Liver (tissue), 9 donors: ENCODE measurements around the gene MRPL58. TPM values are rescaled to one million over a fixed set of nuclear protein-coding genes. Genes with fewer than 3 reads are reported as not detected.
A peak's percentile ranks its signal among the peaks of the same experiment; 100 is the strongest.

ENCODE experiments used
- DNase-seq: peaks from one replicate; pipeline ENCODE4 v3.0.0-alpha.2; 2017; ENCODE audit warnings: low spot score
- H3K27ac ChIP-seq, 2 donors: one replicate each; pipeline ENCODE4 v1.7.0; 2013; ENCODE audit warnings: inconsistent platforms in 2 of 2, low read length in 2 of 2, control low read depth in 1 of 2, low read depth in 1 of 2, mild to moderate bottlenecking in 1 of 2
- H3K27me3 ChIP-seq, 4 donors: one replicate each; pipeline versions ENCODE4 v1.6.1 to v1.7.0; 2013; ENCODE audit warnings: low read length in 3 of 4, inconsistent platforms in 1 of 4, mild to moderate bottlenecking in 1 of 4, moderate library complexity in 1 of 4; ENCODE audit not compliant: control insufficient read depth in 4 of 4, insufficient read depth in 4 of 4
- H3K36me3 ChIP-seq, 4 donors: one replicate each; pipeline versions ENCODE4 v1.6.1 to v1.7.0; 2013; ENCODE audit warnings: low read length in 3 of 4, mild to moderate bottlenecking in 3 of 4, low read depth in 1 of 4, moderate library complexity in 1 of 4; ENCODE audit not compliant: control insufficient read depth in 4 of 4, insufficient read depth in 3 of 4
- H3K4me1 ChIP-seq, 4 donors: one replicate each; pipeline versions ENCODE4 v1.6.1 to v1.7.0; 2013; ENCODE audit warnings: low read length in 3 of 4, mild to moderate bottlenecking in 3 of 4, moderate library complexity in 1 of 4; ENCODE audit not compliant: control insufficient read depth in 4 of 4, insufficient read depth in 4 of 4
- H3K4me3 ChIP-seq, 3 donors: one replicate each; pipeline versions ENCODE4 v1.6.1 to v1.7.0; 2013; ENCODE audit warnings: low read length in 3 of 3, control low read depth in 1 of 3, low read depth in 1 of 3, mild to moderate bottlenecking in 1 of 3
- H3K9ac ChIP-seq, 2 donors: one replicate each; pipeline ENCODE4 v1.7.0; 2013; ENCODE audit warnings: low read length in 2 of 2, mild to moderate bottlenecking in 2 of 2, moderate library complexity in 2 of 2, control low read depth in 1 of 2, low read depth in 1 of 2
- H3K9me3 ChIP-seq, 4 donors: one replicate each; pipeline versions ENCODE4 v1.6.1 to v1.7.0; 2013; ENCODE audit warnings: low read length in 3 of 4; ENCODE audit not compliant: control insufficient read depth in 4 of 4
- CTCF ChIP-seq: fragments of 150-350 bp; IDR thresholded peaks from 2 replicates; pipeline ENCODE4 v1.5.1; 2017; ENCODE audit warnings: improper control_type of control experiment, low read depth, low read length; ENCODE audit not compliant: missing input control
- EGR1 ChIP-seq, 2 donors: IDR thresholded peaks; 2 replicates each; pipeline ENCODE4 v1.6.1; 2016 to 2018; ENCODE audit warnings: antibody characterized with exemption in 2 of 2, low read depth in 2 of 2
- GABPA ChIP-seq, 2 donors: IDR thresholded peaks in 1 of 2; conservative IDR thresholded peaks in 1 of 2; 2 replicates each; pipeline ENCODE4 v1.6.1; 2016; ENCODE audit warnings: antibody characterized with exemption in 2 of 2, mild to moderate bottlenecking in 1 of 2, moderate library complexity in 1 of 2
- HNF4A ChIP-seq, 2 donors: conservative IDR thresholded peaks; 2 replicates each; pipeline ENCODE4 v1.6.1; 2016; ENCODE audit warnings: antibody characterized with exemption in 2 of 2, mild to moderate bottlenecking in 2 of 2
- MAX ChIP-seq: IDR thresholded peaks from 2 replicates; pipeline ENCODE4 v1.6.1; 2016; ENCODE audit warnings: antibody characterized with exemption
- RAD21 ChIP-seq, 2 donors: IDR thresholded peaks; 2 replicates each; pipeline ENCODE4 v1.6.1; 2016; ENCODE audit warnings: antibody characterized with exemption in 2 of 2, mild to moderate bottlenecking in 2 of 2
- RXRA ChIP-seq, 2 donors: IDR thresholded peaks; 2 replicates each; pipeline ENCODE4 v1.6.1; 2017 to 2018; ENCODE audit warnings: antibody characterized with exemption in 2 of 2, mild to moderate bottlenecking in 1 of 2
- SP1 ChIP-seq: IDR thresholded peaks from 2 replicates; pipeline ENCODE4 v1.6.1; 2018; ENCODE audit warnings: antibody characterized with exemption, mild to moderate bottlenecking
- TAF1 ChIP-seq: conservative IDR thresholded peaks from 2 replicates; pipeline ENCODE4 v1.6.1; 2016; ENCODE audit warnings: antibody characterized with exemption, mild to moderate bottlenecking
- ZBTB33 ChIP-seq: IDR thresholded peaks from 2 replicates; pipeline ENCODE4 v1.6.1; 2016; ENCODE audit warnings: antibody characterized with exemption
- whole genome bisulfite sequencing: extraction: QIAGEN DNeasy Blood & Tissue Kit; methylation state at CpG from one replicate; pipeline ENCODE4 v1.1.7; 2013; 5-methylcytosine and 5-hydroxymethylcytosine counted together
- polyA plus RNA-seq, 2 donors: library from polyadenylated mRNA; stranded (reverse) in 1 of 2; unstranded in 1 of 2; fragments of 200-250 nt in 1 of 2; fragments of >200 nt in 1 of 2; fragmentation: Nextera tagmentation in 1 of 2; extraction: Ambion mirVana in 1 of 2; gene quantifications; one replicate each; pipeline versions ENCODE4 v1.2.1 to v1.2.3, GENCODE V29; 2013 to 2015
- total RNA-seq, 2 donors: library from RNA; depleted of rRNA; stranded (reverse); fragments of >200 nt; gene quantifications; one replicate each; pipeline ENCODE4 v1.2.3, GENCODE V29; 2014
- donor health status: healthy.
- donor health status: healthy.
- donor health status: healthy.
- donor health status: healthy.
- donor health status: healthy.

MRPL58 gene
- total and polyA plus RNA-seq, 4 donors = 20.5 to 47.0 (median 33.4) TPM

- WGBS = 89% methylated on average over 8 of the region's 8 CpGs
- peaks cover 2 to 18% (median 12%) of the 10 kb centered on the region in 4 donors for H3K4me1 ChIP-seq
- H3K36me3 ChIP-seq = no peaks in the 10 kb centered on the region
- H3K4me3 ChIP-seq = no peak overlapping the region
- H3K9me3 ChIP-seq = no peaks in the 10 kb centered on the region
- no peaks in the 10 kb centered on the region for H3K27me3 ChIP-seq
- H3K27ac ChIP-seq = no peak overlapping the region
- DNase-seq = no peak
- TF ChIP-seq CTCF (no peak), RAD21 (IDR thresholded peaks at IDR 0.05) (no peak), HNF4A (conservative IDR thresholded peaks at IDR 0.05) (no peak), SP1 (no peak), EGR1 (IDR thresholded peaks at IDR 0.05; ENCODE audit: low read depth in 2 of 2) (no peak), RXRA (IDR thresholded peaks at IDR 0.05) (no peak), TAF1 (no peak), ZBTB33 (no peak)
- no peak overlapping the region for H3K9ac ChIP-seq
These were observed 17.7 kb downstream of the MRPL58 start for GRCh38 chr17:75030161-75030560.

GRCh38 chr17:75031972-75032719 is 19.7 kb downstream of the MRPL58 start:
- Histone ChIP-seq H3K9ac (no peak overlapping the region), H3K4me3 (no peak overlapping the region), H3K4me1 (peaks cover 5 to 24% (median 15%) of the 10 kb centered on the region in 4 donors), H3K36me3 (no peaks in the 10 kb centered on the region), H3K27me3 (no peaks in the 10 kb centered on the region), H3K9me3 (no peaks in the 10 kb centered on the region), H3K27ac (no peak overlapping the region)
- 40% methylated on average over 10 of the region's 10 CpGs for WGBS
- peak; percentile 38 for DNase-seq
- TF ChIP-seq MAX = no peak
- TF ChIP-seq ZBTB33 = no peak

GRCh38 chr17:75032720-75033280 is 20.3 kb downstream of the MRPL58 start:
- no peak for TF ChIP-seq EGR1 (IDR thresholded peaks at IDR 0.05; ENCODE audit: low read depth in 2 of 2)
- TF ChIP-seq TAF1 = no peak
- no peak for TF ChIP-seq RAD21 (IDR thresholded peaks at IDR 0.05)
- no peak for TF ChIP-seq GABPA (IDR thresholded peaks at IDR 0.05 in 1 of 2, conservative IDR thresholded peaks at IDR 0.05 in 1 of 2)
- DNase-seq = no peak
- H3K4me1 ChIP-seq = peaks cover 5 to 24% (median 15%) of the 10 kb centered on the region in 4 donors
- H3K36me3 ChIP-seq = no peaks in the 10 kb centered on the region
- WGBS = 29% methylated on average over 13 of the region's 13 CpGs
- no peaks in the 10 kb centered on the region for H3K9me3 ChIP-seq
- no peak overlapping the region for H3K9ac ChIP-seq
- no peak overlapping the region for H3K27ac ChIP-seq
- H3K4me3 ChIP-seq = no peak overlapping the region
- H3K27me3 ChIP-seq = no peaks in the 10 kb centered on the region
